Eye (tissue), 1 donor: Measurements from ENCODE around the gene TP73.
"Not testable (repeated sequence)": the region's sequence is repeated elsewhere in the genome, so short reads cannot be mapped to it uniquely, and the experiment has no call there.

Source experiments
- DNase-seq: peaks from one replicate; pipeline ENCODE4 v3.0.0-alpha.2; 2015

Gene TP73

GRCh38 chr1:3618881-3619671 lies 33.2 kb upstream of the TP73 start:
- DNase-seq = peak; percentile 95

GRCh38 chr1:3620708-3621107 lies 31.6 kb upstream of the TP73 start:
- no peak for DNase-seq

DNA sequence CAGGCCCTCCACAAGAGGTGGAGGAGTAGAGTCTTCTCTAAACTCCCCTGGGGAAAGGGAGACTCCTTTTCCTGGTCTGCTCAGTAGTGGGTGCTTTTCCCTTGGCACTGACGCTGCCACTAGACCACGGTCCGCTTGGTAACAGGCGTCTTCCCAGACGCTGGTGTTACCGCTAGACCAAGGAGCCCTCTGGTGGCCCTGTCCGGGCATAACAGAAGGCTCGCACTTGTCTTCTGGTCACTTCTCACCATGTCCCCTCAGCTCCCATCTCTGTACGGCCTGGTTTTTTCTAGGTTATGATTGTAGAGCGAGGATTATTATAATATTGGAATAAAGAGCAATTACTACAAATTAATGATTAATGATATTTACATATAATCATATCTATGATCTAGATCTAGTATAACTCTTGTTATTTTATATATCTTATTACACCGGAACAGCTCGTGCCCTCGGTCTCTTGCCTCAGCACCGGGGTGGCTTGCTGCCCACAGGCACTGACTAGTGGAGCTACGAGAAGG lies 31.1 kb upstream of the TP73 start:
- DNase-seq = peak; percentile 61

DNA sequence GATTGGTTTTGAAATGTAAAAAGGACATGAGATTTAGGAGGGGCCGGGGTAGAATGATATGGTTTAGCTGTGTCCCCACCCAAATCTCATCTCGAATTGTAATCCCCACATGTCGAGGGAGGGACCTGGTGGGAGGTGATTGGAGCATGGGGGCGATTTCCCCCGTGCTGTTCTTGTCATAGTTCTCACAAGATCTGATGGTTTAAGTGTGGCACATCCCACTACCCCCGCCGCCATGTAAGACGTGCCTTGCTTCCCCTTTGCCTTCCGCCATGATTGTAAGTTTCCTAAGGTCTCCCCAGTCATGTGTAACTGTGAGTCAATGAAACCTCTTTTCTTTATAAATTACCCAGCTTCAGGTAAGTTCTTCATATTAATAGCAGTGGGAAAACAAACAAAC lies 30.2 kb upstream of the TP73 start:
- not testable (repeated sequence) for DNase-seq

GRCh38 chr1:3623441-3624199 lies 28.7 kb upstream of the TP73 start:
- DNase-seq = no peak

DNA sequence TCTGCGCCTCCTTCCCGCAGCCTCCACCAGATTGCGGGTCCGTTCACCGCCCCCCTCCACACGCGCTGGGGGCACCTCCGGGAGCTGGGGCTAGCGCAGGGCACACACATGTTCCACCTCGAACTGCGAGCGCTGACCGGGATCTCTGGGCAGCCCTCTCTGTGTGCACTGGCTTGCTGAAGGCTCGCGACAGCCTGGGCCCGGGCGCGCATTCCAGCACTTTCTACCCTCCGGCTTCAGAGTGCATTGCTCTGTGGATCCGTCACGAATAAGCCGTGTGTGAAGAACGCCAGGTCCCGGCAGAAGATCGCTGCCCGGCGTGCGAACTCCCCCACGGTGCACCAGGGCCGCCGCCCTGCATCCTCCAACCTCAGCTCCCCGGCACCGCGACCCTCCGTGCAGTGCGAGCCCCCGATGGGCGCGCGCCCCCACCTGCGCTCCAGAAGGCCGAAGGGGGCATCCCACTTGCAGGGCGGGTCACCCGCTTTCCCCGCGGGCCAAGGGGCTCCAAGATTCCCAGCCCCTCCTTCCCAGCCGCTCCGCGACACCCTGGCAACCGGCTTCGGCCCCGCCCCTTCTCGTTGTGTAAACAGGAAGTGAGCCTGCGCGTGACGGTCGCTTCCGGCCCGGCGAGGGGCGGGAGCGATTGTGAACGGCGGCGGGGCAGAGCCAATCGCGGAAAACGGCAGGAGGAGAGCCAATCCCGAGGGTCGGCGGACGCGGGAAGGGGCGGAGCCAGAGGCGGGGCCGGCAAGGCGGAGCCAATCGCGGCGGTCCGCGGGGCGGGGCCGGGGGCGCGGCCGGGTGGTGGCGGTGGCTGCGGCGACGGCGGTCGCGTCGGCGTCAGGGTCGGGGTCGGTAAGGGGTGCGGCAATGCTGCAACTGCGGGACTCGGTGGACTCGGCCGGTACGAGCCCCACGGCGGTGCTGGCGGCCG lies 27.8 kb upstream of the TP73 start, which contains the start of gene TPRG1L:
TSS of gene TPRG1L (plus strand) at position 816 of the 937 bp plus-strand sequence. CDS start at position 874, 58 bp downstream.
- peak; percentile 99 for DNase-seq

GRCh38 chr1:3625151-3625907 lies 27.0 kb upstream of the TP73 start:
- peak; percentile 61 for DNase-seq

DNA sequence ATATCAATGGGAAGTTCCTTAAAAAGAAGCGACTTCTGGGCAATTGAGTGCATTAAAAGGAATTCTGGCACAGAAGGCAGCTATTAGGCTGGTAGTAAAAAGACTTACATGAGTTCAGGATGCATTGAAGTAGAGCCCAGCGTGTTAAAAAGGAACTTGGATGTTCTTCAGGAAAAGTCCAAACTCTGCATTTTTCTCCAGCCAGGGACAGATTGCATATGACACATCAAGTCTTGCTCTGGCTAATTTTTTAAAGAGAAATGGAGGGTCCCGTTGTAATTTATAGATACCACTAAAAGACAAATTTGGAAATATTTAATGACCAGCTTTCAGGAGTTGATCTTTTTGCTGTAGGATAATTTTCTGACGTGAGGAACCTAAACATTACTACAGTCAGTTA lies 26.3 kb upstream of the TP73 start:
- DNase-seq = no peak

DNA sequence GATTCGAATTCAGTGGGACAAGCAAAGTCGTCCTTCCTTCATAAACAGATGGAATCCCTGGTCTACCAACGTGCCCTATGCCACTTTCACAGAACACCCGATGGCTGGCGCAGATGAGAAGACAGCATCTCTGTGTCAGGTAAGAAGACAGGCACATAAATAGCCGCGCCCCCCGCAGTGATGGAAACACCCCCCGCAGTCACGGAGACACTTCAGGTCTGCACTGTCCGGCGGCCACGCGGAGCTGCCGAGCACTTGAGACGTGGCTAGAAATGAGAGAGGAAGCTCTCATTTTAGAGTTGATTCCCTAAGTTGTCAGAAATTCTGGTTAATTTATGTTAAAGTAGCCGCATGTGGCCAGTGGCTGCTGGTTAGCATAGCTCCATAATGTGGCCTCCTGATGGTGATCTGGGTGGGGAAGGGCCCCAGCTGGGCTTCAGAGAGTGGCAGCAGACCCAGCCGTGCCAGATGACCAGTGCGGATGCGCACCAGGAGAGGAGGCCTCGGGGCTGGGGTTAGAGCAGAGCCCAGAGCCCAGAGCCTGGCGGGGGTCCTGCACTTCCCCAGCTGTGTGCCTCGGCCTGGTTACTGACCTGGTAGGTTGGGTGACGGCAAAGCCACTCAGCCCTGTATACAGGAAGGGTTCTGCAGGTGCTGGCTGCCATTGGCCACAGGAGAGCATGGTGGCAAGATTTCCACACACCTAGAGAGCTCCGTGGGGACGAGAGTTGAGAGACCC lies 24.6 kb upstream of the TP73 start:
- DNase-seq = no peak

DNA sequence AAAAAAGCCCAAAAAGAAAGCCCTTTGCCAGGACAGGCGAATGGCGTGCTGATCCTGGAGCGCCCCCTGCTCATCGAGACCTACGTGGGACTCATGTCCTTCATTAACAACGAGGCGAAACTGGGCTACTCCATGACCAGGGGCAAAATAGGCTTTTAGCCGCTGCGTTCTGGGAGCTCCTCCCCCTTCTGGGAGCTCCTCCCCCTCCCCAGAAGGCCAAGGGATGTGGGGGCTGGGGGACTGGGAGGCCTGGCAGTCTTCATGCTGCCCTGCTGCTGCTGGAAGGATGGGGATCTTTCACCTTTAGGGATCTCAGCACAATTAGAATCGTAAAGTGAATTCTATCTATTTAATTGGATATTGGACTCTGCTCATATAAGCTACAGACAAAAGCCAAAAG lies 23.9 kb upstream of the TP73 start:
- no peak for DNase-seq

DNA sequence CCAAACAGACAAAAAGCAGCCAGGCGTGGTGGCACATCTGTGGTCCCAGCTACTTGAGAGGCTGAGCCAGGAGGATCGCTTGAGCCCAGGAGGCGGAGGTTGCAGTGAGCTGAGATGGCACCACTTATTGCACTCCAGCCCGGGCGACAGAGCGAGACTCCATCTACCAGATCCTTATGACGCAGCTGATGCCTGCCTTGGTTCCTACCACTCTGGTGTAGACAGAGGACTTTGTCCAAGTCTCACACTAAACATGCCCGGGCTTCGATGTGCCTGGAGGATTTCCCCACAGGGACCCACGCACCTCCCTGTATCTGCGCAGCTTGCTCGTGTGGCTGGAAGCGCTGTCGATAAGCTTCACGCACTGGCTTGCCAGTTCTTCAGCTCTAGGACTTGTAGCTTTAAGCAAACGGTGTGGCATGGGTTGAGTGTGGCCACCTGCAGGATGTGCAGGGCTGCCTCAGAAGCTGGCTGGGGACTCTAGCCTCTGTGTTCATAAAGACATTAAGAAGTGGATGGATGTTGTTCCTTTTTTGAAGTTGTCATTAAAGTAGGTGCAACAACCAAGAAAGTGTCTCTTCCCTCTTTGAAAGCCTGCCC lies 22.7 kb upstream of the TP73 start:
- no peak for DNase-seq

- no peak for DNase-seq
These were observed 22.1 kb upstream of the TP73 start for GRCh38 chr1:3630161-3630611.

GRCh38 chr1:3630914-3631313 lies 21.4 kb upstream of the TP73 start:
- no peak for DNase-seq

GRCh38 chr1:3631320-3632260 lies 20.7 kb upstream of the TP73 start:
- no peak for DNase-seq

DNA sequence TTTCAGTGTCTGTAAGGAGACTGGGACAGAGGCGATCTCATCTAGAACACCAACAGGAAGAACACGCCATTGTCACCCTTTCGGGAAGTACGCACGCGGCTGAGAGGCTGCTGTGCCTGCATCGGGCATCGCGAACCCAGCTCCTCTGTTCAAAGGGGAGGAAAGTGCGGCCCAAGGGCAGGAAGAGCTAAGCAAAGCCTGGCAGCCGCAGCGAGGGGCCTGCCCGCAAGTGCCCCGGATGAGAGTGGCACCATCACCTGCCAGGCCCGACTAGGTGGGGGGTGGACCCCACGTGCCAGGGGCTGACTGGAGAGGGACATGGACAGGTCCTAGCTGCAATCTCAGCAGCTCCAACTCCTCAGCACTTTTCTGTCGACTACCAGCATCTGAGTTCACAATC lies 20.0 kb upstream of the TP73 start:
- no peak for DNase-seq

DNA sequence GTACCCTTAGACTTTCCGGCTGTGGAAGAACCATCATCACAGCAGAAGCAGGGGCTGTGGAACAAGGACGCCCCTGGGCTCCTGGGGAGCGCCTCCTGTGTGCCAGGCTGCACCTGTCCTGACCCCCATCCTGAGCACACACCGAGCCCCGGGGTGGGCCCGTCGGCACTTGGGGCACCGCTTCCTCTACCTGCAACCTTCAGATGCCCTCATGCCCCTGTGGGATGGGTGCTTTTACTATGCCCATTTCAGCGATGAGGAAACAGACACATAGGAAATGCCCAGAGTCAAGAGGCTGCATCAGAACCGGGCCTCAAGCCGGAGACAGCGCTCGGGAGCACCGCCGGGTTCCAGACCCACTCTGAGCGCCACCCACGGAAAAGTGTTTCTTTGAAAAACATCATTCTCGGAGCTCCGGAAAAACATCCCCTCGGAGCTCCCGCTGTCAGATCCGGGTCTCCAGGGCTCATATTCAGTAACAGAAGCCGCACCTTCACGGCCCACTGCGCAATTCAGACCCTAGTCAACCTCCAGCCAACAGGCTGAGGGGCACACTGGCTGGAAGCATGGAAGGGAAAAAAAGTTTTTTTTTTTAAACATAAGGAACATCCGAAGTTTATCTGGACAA lies 19.5 kb upstream of the TP73 start:
- DNase-seq = no peak

GRCh38 chr1:3633344-3634058 lies 18.8 kb upstream of the TP73 start:
- DNase-seq = no peak

DNA sequence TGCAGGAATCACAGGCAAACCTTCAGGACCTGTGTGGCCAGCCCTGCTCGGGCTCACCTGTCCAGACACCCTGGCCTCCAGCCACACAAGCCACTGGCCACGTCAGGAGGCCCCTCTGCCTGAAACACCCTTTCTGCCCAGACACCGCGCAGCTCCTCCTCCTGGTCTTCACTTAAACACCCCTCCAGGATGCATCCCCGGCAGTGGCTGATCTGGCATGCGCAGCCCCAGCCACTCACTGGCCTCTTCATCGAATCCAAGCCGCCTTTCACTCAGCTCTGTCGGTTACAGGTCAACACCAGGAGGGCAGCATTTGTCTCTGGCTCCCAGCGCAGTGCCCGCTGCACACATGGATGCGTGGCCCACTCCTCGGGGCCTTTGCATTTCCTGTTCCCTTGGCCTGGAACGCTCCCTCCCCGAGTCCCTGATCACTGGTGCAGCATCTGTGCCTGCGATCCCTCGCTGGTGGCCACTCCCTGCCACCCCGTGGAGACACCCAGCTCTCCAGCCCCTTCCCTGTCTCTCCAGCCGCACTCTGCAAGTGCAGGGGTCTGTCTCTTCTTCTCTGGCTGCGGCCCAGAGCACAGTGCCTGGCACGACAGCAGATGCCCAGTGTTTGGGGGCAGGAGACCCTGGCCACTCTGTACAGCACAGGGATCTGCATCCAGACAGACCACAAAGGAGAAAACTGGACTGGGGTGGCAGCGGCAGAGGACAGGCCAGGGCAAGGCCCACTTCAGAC lies 18.1 kb upstream of the TP73 start:
- DNase-seq = no peak
